ENCODE results near the gene GOLGA3. TPM values are rescaled to one million over a fixed set of nuclear protein-coding genes. Genes with fewer than 3 reads are reported as not detected.
A peak's percentile ranks its signal among the peaks of the same experiment; 100 is the strongest.

Gene GOLGA3
- total RNA-seq, 1 donor: 127 TPM

GRCh38 chr12:132743831-132744230 is 84.8 kb downstream of the GOLGA3 start:
- Histone ChIP-seq H3K4me1 (ENCODE audit: insufficient read depth, low read length) (no peaks in the 10 kb centered on the region), H3K27ac (ENCODE audit: low read depth, low read length) (no peak overlapping the region), H2AFZ (ENCODE audit: low read length) (no peak overlapping the region), H4K20me1 (ENCODE audit: insufficient read depth, low read length) (peaks cover 61% of the 10 kb centered on the region), H3K36me3 (ENCODE audit: insufficient read depth, low read length) (peaks cover 91% of the 10 kb centered on the region), H3K79me2 (ENCODE audit: insufficient read depth, low read length) (peaks cover 87% of the 10 kb centered on the region), H3K4me2 (ENCODE audit: insufficient read depth, low read length) (no peak overlapping the region), H3K27me3 (ENCODE audit: insufficient read depth, low read length) (no peaks in the 10 kb centered on the region), H3K9me3 (ENCODE audit: low read depth, low read length) (no peaks in the 10 kb centered on the region), H3K4me3 (ENCODE audit: insufficient read depth, low read length) (no peak overlapping the region)
- DNase-seq (ENCODE audit: insufficient read length, low spot score, missing footprints): peak; percentile 55
- TF ChIP-seq CTCF (IDR thresholded peaks at IDR 0.05; ENCODE audit: extremely low read depth, low read depth, low read length): no peak

- peaks cover 50% of the 10 kb centered on the region for H4K20me1 ChIP-seq (ENCODE audit: insufficient read depth, low read length)
- H3K36me3 ChIP-seq (ENCODE audit: insufficient read depth, low read length): peaks cover 88% of the 10 kb centered on the region
Observed at GRCh38 chr12:132741620-132742019, 87.0 kb downstream of the GOLGA3 start.

DNA sequence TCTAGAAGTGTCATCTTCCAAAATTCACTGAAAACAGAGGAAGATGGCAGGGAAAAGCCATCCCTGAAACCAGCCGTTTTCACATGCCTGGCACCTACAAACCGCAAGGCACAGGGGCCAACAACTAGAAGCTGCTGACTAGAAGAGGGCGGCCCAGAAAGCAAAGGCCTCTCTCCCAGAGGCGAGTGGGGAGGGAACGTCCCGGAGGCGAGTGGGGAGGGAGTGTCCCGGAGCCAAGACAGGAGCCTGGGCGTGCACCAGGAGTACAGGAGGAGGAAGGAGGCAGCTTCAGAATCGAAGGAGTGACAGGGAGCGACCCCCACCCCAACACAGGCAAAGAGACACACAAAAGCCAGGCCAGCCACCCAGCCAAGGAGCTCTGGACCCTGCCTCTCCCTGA is 88.0 kb downstream of the GOLGA3 start:
- peaks cover 69% of the 10 kb centered on the region for H3K79me2 ChIP-seq (ENCODE audit: insufficient read depth, low read length)
- H3K27me3 ChIP-seq (ENCODE audit: insufficient read depth, low read length): no peaks in the 10 kb centered on the region
- peak; percentile 35 for DNase-seq (ENCODE audit: insufficient read length, low spot score, missing footprints)
- no peaks in the 10 kb centered on the region for H3K4me1 ChIP-seq (ENCODE audit: insufficient read depth, low read length)
- H3K4me3 ChIP-seq (ENCODE audit: insufficient read depth, low read length): no peak overlapping the region
- H4K20me1 ChIP-seq (ENCODE audit: insufficient read depth, low read length): peaks cover 49% of the 10 kb centered on the region
- no peak overlapping the region for H3K4me2 ChIP-seq (ENCODE audit: insufficient read depth, low read length)
- H2AFZ ChIP-seq (ENCODE audit: low read length): no peak overlapping the region
- no peak overlapping the region for H3K27ac ChIP-seq (ENCODE audit: low read depth, low read length)
- no peak for TF ChIP-seq CTCF (IDR thresholded peaks at IDR 0.05; ENCODE audit: extremely low read depth, low read depth, low read length)
- H3K9me3 ChIP-seq (ENCODE audit: low read depth, low read length): no peaks in the 10 kb centered on the region
- peaks cover 87% of the 10 kb centered on the region for H3K36me3 ChIP-seq (ENCODE audit: insufficient read depth, low read length)

More at GRCh38 chr12:132741620-132742019, 87.0 kb downstream of the GOLGA3 start:
- Histone ChIP-seq H3K9me3 (ENCODE audit: low read depth, low read length) (no peaks in the 10 kb centered on the region), H2AFZ (ENCODE audit: low read length) (no peak overlapping the region), H3K27me3 (ENCODE audit: insufficient read depth, low read length) (no peaks in the 10 kb centered on the region), H3K4me2 (ENCODE audit: insufficient read depth, low read length) (no peak overlapping the region), H3K4me1 (ENCODE audit: insufficient read depth, low read length) (no peaks in the 10 kb centered on the region), H3K79me2 (ENCODE audit: insufficient read depth, low read length) (peaks cover 72% of the 10 kb centered on the region), H3K4me3 (ENCODE audit: insufficient read depth, low read length) (no peak overlapping the region), H3K27ac (ENCODE audit: low read depth, low read length) (no peak overlapping the region)
- DNase-seq (ENCODE audit: insufficient read length, low spot score, missing footprints): no peak
- no peak for TF ChIP-seq CTCF (IDR thresholded peaks at IDR 0.05; ENCODE audit: extremely low read depth, low read depth, low read length)

DNA sequence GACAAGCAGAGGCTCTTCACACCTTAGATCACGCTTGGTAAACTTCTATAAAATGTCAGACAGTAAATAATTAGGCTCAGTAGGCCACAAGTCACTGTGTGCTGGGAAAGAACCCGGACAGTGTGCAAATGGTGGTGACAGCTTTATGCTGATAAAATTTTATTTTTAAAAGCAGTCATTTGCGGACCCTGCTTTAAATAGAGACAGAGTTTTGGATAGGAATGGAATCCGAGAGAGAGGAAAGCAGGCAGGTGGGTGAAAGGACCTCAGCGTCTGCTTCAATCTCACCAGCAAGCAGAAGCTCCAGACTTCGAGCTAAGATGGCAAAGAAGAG is 88.4 kb downstream of the GOLGA3 start:
- H3K36me3 ChIP-seq (ENCODE audit: insufficient read depth, low read length): peaks cover 87% of the 10 kb centered on the region
- H4K20me1 ChIP-seq (ENCODE audit: insufficient read depth, low read length): peaks cover 45% of the 10 kb centered on the region
- no peak overlapping the region for H3K4me3 ChIP-seq (ENCODE audit: insufficient read depth, low read length)
- no peak overlapping the region for H3K4me2 ChIP-seq (ENCODE audit: insufficient read depth, low read length)
- H3K79me2 ChIP-seq (ENCODE audit: insufficient read depth, low read length): peaks cover 68% of the 10 kb centered on the region
- no peak for DNase-seq (ENCODE audit: insufficient read length, low spot score, missing footprints)
- no peaks in the 10 kb centered on the region for H3K27me3 ChIP-seq (ENCODE audit: insufficient read depth, low read length)
- TF ChIP-seq CTCF (IDR thresholded peaks at IDR 0.05; ENCODE audit: extremely low read depth, low read depth, low read length): no peak
- no peak overlapping the region for H3K27ac ChIP-seq (ENCODE audit: low read depth, low read length)
- H3K4me1 ChIP-seq (ENCODE audit: insufficient read depth, low read length): no peaks in the 10 kb centered on the region
- no peaks in the 10 kb centered on the region for H3K9me3 ChIP-seq (ENCODE audit: low read depth, low read length)
- H2AFZ ChIP-seq (ENCODE audit: low read length): no peak overlapping the region
